SHP77 (cell line): ENCODE results near the gene LAMP1.
"Not testable (repeated sequence)": the region's sequence is repeated elsewhere in the genome, so short reads cannot be mapped to it uniquely, and the experiment has no call there.

Experiments used
- DNase-seq, 2 experiments: peaks; one replicate each; lab custom pipeline; 2025; lab: John Stamatoyannopoulos, UW

The LAMP1 gene

DNA sequence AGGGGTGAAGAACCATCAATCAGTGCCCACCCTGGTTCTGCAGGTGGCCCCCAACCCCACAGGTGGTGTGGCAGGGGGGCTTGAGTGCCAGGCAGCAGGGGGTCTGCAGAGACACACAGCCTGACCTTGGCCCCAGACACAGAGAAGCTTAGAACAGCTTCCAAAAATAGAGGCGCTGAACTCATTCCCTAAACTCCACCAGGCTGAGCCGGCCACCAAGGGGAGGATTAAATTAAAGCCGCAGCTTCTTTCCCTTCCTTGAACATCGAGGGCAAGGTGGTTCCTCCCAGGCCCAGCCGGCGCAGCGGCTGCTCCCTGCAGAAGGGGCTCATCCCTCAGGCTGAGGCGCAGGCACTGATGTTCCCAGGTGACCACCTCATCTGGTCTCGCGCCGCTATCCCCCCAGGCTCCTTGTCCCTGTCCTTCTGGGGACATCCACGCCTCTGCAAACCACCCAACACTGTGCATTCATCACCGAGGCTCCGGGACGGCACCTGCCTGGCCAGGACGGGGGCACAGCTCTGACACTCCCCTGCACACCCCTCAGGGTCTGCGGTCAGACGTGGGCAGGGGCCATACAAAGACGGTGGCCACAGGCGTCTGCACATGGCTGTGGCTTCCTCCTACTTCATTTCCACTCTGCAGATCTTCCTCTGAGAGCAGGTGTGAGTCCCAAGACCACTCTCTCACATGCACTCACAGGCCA, 30.9 kb downstream of the LAMP1 start:
- DNase-seq, result no peak

DNA sequence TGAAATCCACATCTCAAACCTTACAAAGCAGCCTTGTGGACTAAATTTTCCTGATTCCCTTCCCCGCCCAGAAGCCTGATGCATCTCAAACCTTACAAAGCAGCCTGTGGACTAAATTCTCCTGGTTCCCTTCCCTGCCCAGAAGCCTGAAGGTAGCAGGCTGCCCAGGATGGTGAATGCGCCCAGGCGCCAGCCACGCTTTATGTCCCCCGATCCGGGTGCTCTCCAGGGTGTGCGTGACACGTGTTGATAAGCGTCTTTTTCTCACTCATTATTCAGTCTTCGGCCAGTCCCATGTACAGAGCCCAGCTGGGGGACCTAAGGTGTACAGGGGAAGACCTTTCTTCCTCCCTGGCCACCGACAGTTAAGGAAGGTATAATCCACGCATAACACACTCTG, 31.8 kb downstream of the LAMP1 start:
- DNase-seq, result no peak

DNA sequence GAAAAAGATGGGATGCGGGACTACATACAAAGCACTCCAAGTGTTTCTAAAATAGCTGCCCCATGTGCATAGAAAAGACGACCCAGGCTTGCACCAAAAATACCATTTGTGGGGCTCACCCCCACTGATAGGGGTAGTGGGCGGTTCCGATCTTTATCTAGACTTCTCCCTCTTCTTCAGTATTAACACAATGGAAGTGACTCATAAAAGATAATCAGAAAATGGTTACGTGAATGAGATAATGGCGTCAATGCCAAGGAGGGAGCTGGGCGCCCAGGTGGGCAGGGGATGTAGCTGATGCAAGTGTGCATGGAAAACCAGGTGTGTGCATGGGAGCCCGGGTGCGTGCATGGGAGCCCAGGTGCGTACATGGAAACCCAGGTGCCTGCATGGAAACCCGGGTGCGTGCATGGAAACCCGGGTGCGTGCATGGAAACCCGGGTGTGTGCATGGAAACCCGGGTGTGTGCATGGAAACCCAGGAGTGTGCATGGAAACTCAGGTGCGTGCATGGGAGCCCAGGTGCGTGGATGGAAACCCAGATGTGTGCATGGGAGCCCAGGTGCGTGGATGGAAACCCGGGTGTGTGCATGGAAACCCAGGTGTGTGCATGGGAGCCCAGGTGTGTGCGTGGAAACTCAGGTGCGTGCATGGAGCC, 32.7 kb downstream of the LAMP1 start:
- no peak for DNase-seq

DNA sequence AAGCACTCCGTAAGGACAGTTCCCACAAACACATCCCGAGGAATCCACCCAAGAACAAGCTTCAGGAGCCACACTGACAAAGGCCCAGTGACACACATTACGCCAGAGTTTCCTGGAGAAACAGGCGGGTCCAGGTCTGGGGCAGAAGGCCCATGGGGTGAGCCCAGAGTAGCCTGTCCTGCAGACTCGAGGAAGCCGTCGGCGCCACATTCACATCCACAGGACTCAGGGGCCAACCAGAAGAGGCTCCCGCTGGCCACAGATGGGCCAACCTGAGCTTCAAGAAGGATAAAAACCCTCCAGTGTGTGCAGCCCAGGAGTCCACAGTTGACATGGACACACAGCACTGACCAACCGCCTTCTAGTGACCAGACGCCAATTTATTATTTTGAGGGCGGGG, 35.6 kb downstream of the LAMP1 start:
- no peak for DNase-seq

DNA sequence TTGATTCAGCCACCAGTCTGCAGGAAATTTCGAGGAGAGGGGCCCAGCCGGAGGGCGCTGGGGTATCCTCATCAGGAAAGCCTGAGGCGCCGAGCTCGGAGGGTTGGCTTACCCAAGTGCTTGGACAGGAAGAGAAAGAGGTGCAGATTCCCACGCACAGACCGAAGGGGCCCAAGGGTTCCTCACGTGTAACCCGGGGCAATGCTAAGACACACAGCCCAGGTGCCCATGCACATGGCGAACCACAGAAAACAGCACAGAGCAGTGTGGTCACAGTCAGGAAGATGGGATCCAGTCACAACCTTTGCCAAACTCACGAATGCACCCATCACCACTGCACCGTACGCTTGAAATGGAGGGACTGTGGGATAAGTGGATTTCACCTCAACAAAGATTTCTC, 36.0 kb downstream of the LAMP1 start:
- no peak for DNase-seq

DNA sequence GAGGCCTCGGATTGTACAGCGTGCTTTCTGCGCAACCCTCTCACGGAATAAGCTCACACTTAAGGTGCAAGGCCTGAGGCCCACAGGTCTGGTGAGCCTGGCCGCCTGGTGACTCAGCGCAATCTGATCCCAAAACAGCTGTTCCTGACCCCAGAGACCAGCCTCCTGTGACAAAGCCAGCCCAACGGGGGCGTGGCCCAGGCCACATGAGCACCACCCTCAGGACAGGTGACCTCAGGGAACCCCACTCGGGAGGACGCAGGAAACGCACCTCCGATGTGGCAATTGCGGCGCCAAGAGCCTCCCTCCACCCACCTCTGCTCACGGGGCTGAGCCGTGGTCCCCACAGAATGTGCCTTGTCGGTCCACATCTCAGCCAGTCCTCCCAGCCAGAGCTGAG, 40.5 kb downstream of the LAMP1 start:
- DNase-seq, result no peak

DNA sequence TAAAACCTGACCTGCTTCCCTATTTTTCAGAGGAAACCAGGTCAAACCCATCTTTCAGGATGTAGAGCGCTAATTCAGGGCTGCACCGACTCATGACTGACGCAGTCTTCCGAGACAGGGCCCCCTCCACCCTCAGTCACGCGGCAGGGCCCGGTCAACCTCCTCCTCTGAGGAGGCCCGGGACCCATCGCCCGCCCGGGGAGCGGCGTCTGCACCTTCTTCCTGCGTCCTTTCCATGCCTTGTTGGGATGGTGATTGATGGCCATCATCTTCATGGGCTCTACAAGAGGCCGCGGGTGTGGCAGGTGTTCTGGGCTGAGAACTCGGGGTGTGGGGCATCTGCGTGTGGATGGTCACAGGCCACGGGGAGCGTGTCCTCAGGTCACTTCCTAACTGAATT, 40.9 kb downstream of the LAMP1 start:
- DNase-seq, result no peak

DNA sequence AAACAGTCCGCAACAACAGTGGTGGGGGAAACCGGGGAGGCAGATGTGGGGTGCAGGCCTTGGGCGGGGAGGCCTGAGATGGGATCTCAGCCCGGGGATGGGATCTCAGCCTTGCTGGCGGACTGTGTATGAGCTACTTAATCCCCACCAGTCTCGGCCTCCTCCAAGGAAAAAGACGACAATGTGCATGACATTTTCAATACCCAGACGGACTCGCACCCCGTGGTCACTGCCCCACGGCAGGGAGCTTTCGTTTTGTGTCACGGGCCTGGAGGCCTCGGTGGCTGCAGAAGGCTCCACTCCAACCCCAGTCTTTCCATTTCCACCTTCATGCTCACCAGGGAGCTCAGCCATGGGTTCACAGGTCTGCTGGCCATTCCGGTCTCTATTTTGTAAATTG, 41.4 kb downstream of the LAMP1 start:
- DNase-seq, result no peak

DNA sequence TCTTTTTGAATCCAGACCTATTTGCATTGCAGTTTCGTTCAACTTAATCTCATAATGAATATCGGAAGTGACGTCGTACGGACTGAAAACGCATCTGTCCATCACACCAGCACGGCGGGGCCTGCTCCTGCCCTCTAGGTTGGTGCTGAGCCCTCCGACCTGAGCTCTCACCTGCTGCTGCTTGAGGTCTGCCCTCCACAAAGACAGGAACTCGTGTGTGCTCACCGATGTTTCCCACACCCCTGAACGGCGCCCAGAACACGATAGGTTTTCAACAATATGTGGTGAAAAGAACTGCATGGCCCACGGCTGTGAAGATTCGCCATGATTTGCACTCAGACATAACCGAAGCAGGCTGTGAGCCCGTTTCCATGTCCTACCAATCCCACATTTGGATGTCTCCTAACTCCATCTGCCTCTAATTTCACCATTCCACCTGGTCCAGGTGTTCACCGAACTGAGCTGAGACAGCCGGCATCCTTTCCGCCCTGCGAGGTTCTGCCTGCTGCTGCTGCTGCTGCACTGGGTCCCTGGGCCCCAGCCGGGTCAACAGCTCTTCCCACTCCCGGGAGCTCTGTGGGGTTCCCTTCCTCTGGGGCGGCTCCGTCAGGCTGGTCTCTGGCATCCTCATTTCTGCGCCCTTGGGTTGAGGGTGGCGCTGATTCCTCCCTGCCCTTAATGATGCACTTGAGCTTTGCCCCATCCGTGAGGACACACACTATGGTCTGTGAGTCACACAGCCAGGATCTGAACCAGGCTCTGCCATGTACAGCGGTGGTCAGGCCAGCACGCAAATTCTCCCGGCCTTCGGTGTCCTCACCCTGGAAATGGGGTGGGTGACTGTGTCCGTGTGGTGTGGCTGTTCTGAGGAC, 46.0 kb downstream of the LAMP1 start:
- no peak for DNase-seq

DNA sequence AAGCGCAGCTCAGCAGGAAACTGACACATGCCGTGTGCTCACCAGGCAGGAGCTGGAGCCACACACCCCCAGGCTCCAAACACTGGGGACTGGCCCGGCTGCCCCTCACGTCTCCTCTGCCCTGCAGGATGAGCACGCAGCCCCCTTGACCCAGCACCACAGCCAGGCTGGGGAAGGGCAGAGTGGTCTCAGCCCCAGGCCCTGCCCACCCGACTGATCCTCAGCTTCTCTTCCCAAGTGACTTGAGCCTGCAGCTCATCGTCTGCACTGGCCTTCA, 46.6 kb downstream of the LAMP1 start:
- DNase-seq, result no peak

DNA sequence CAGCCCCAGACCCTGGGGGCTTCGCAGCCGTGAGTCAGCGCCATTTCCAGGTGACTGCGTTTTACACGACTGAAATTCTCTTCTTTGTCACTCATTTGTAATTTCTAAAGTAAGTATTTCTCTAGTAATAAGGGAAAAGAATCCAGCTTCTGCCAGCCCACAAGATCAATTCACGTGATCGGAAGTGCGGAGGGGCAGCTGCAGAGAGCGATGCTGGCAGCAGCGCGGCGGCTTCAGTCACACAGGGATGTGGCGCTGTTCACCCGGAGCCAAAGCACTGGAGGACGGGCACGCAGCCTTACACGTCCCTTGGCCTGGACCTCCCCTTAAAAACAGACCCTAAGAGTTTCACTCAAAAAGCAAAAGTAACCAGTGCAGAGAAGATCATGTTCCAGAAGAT, 48.4 kb downstream of the LAMP1 start:
- DNase-seq, result no peak

DNA sequence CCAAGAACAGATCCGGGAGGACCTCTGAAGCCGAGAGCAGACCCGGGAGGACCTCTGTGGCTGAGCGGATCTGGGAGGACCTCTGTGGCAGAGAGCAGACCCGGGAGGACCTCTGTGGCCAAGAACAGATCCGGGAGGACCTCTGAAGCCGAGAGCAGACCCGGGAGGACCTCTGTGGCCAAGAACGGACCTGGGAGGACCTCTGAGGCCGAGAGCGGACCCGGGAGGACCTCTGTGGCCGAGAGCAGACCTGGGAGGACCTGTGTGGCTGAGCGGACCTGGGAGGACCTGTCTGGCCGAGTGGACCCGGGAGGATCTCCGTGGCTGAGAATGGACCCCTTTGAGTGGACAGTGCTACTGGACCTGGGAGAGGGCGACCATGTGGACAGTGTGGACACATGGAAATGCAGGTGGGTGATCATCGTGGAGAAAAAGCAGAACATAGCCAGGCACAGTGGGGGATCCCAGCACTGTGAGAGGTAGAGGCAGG, 50.7 kb downstream of the LAMP1 start:
- not testable (repeated sequence) for DNase-seq

DNA sequence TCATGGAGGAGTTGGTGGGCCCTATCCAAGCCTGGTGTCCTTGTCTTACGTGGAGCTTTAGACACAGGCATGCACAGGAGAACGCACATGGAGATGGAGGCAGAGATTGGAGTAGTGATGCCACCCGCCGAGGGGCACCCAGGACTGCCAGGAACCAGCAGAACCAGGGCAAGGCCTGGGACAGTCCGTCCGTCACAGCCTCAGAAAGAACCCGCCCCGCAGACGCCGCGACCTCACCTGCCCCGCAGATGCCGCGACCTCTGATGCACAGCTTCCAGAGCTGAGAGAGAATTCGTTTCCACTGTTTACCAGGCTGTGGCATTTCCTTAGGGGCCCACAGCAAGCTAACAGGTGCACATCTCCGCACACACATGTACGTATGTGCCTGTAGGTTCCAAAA, 51.6 kb downstream of the LAMP1 start:
- no peak for DNase-seq

DNA sequence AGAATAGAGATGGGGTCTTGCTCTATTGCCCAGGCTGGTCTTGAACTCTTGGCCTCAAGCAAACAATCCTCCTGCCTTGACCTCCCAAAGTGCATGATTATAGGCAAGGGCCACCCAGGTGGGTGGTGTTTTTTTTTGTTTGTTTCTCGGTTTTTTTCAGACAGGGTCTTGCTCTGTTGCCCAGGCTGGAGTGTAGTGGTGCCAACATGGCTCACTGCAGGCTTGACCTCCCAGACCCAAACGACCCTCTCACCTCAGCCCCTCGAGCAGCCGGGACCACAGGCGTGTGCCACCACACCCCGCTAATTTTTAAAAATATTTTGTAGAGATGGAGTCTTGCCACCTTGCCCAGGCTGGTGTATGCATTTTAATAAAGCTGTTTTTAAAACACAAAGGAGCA, 52.0 kb downstream of the LAMP1 start:
- no peak for DNase-seq

DNA sequence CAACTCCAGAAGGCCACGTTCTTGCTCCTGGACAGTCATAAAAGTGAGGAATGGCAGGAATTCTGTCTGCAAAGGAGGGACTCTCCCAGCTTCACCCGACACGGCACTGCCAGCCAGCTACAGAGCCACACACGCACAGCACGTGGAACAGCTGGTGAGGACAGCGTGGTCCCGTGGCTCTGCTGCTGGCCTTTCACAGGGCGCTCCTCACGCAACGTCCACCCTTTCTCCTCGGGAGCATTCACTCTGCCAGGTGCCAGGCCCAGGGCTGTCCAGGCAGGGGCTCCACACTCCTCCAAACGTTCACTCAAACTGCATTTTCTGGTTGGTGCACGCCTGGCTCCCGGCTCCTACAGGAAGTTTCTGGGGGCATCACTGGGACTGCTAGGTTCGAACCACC, 52.5 kb downstream of the LAMP1 start:
- no peak for DNase-seq

DNA sequence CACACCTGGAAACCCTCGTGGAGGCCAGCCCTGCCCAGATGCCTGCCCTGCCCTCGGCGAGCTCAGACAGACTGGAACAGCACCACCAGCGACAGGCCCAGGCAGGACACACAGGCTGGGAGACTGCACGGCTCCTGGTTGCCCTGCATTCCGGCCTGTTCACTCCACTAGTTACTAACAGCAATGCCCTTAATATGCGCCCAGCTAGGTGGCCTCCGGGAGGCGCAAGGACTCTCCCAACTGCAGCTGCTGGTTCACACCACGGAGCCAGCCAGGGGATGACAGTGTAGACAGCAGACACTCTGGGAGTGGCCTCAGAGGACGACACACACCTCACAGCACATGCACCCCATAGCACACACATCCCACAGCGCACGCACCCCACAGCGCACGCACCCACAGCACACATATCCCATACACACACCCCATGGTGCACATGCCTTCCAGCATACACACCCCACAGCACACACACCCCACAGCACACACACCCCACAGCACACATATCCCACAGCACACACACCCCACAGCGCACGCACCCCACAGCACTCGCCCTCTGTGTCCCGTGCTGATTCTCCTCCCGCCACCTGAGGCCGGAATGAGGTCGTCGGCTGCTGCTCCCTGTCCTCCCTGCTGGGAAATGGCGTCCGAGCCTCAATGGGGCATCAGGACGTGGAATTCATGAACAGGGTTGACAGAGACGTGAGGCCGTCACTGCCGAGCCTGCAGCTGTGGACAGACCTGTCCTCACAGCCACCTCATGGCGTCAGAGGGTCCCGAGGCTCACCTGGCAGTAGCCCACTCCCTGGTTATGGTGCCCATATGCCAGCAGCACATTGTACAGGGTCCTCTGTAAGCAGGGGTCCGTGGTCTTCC, 53.3 kb downstream of the LAMP1 start:
- DNase-seq, result peak; percentile 23 to 38

DNA sequence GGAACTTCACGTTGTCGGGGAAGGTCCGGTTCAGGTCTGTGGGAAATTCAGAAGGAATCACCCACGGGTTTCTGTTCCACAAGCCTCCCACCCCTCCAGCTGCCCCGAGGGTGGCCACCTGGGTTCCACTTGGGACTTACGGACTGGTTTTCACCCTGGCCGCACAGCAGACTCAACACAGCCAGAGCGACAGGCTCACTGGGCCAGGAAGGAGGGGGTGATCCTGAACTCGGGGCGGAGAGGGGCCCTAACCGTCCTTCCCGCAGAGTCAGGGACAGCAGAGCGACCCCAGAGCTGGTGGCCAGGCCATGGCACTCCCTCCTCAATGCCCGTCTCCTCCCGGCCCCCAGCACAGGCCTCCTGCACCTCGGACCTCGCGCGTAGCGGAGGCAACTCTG, 53.9 kb downstream of the LAMP1 start:
- no peak for DNase-seq

DNA sequence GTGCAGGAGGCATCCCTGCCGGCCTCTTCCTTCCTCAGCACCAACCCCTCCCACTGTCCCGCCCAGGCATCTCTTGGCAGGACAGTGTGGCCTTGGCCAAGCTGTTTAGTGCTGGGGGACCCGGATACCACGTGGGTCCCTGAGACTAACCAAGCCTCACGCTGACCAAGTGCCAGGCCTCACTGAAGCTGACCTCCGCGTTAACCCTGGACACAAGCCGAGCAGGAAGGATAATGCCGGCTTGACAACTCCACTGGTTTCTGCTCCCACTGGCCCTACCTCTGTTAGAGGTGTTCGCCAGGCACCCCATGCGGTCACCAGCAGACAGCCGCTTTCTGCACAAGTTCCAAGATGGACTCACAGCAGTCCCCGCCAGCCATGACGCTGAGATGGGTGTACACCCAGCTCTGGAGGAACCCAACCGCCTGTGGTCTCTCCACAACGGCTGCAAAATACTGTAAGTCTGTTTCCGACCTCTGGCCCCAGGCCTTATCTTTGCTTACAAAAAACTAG, 54.5 kb downstream of the LAMP1 start:
- DNase-seq, result no peak

DNA sequence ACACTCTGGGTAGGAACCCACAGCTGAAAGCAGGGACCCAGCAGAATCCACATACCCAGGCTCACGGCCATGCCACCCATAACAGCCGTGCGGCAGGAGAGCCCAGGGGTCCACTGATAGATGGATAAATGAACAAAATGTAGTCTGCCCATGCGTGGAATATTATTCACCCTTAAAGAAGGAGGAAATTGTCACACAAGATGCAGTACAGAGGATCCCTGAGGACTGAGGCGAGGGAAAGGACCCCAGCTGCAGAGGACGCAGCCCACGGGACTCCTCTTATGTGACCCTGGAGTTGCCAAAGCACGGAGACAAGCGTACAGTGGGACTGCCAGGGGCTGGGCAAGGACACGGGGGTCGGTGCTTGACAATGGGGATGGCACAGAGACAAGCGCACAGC, 56.2 kb downstream of the LAMP1 start:
- no peak for DNase-seq

DNA sequence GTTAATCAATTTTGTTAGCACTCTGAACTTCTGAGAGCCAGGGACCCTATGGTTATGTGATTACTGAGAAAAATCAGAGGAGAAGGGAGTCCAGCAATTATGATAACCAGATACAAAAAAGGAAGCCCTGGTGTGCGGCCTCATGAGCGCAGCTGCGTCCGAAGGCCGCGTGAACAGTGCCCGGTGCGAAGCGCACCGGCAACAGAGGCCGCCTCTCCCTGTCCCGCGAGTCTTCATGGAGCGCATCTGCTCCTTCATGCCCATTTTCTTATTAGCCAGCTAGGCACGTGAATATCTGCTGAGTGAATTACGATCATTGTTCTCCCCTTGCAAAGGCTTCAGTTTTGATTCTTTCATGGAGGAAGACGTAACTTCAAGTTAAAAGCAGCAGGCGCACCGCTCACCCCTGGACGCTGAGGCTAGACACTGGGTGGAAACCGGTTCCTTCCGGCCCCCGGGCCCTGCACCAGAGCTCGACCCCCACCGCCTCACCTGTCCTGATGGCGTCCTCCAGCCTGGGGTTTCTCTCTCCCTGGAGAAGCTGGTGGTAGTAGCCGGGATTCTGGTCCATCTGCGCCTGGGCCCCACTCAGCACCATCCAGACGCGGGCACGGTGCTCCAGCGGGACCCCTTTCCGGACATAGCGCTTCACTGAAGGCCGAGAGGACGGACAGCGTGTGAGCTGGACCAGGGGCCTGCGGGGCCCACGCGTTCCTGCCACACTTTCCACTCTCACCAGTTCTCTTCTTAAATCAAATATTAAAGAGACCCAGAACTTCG, 58.0 kb downstream of the LAMP1 start:
- DNase-seq, result no peak

DNA sequence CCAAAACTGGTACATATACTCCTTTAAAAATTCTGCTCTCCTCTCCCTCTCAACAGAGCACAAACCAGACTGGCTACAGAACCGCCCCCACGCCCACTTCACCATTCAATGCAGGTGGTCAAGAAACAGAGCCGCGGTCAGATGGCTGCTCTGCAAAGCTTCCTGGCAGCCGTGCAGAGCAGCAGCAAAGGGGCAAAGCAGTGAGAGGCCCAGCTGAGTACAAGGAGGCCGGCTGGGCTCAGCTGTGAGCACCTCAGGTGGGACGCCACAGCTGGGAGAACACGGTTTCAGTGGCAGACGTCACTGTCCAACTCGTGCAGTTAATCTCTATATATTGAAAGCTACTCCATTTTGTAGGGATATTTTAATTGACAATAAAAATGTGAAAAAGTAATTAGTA, 58.6 kb downstream of the LAMP1 start:
- DNase-seq, result no peak
